RWPE1 (cell line): ENCODE measurements around the gene ADAMTS2.
"Not testable (repeated sequence)": the region's sequence is repeated elsewhere in the genome, so short reads cannot be mapped to it uniquely, and the experiment has no call there.

ENCODE experiments used
- CTCF ChIA-PET: fragments of 350-600 bp; sonication (Branson Sonifier 250); formaldehyde crosslinking; extraction: SDS; loops from one replicate; lab custom pipeline; 2021; lab: Yijun Ruan, JAX
- POLR2A ChIA-PET: fragments of 400-600 bp; formaldehyde crosslinking; extraction: SDS; loops from one replicate; lab custom pipeline; 2020; ENCODE audit warnings: antibody characterized with exemption; ENCODE audit not compliant: low non-redundant PET; lab: Yijun Ruan, JAX
- DNase-seq: peaks from one replicate; pipeline ENCODE4 v3.0.0; 2012; ENCODE audit warnings: low spot score
- H3K27ac ChIP-seq: fragments of 450-650 bp; 2 replicates; pipeline ENCODE4 v1.5.1; 2017
- CTCF ChIP-seq: fragments of 450-650 bp; conservative IDR thresholded peaks from 2 replicates; pipeline ENCODE4 v1.5.1; 2017; ENCODE audit warnings: low read depth, mild to moderate bottlenecking

Gene ADAMTS2

GRCh38 chr5:179284751-179285631 is 60.3 kb downstream of the ADAMTS2 start:
- DNase-seq: no peak

GRCh38 chr5:179283908-179284307 is 61.4 kb downstream of the ADAMTS2 start:
- DNase-seq, H3K27ac ChIP-seq, POLR2A ChIA-PET, CTCF ChIA-PET: not testable (repeated sequence)

More at GRCh38 chr5:179284751-179285631, 60.3 kb downstream of the ADAMTS2 start:
- ChIA-PET CTCF (no interaction called here), POLR2A (no interaction called here)
- no peak for TF ChIP-seq CTCF
- H3K27ac ChIP-seq: no peak overlapping the region

- TF ChIP-seq CTCF: no peak
- ChIA-PET POLR2A (no interaction called here), CTCF (no interaction called here)
- no peak overlapping the region for H3K27ac ChIP-seq
- no peak for DNase-seq
These were observed 63.6 kb downstream of the ADAMTS2 start for GRCh38 chr5:179281694-179282093.

DNA sequence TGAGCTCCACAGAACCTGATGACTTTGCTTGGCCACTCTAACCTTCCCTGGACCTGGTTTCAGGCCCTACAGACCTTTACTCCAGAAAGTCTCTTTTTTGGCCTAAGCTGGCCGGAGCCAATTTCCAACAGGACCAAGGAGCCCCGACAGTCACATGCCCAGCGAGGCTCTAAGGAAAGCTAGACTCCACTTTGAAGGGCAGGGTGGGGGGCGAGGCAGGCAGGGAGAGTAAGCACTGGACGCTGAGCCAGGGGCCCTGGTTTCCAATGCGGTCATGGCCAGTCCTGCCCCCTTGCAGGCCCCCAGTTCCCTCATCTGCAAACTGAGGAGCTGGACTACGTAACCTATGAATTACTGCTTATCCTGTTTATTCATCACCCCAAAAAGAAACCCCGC is 65.2 kb downstream of the ADAMTS2 start:
- DNase-seq: no peak
- H3K27ac ChIP-seq: no peak overlapping the region
- CTCF ChIA-PET: interaction anchor here (1.1 kb wide), 1 partner anchor 104 kb away, joined by 3 read pairs; no protein-coding TSS in a partner anchor
- no peak for TF ChIP-seq CTCF
- POLR2A ChIA-PET: no interaction called here

DNA sequence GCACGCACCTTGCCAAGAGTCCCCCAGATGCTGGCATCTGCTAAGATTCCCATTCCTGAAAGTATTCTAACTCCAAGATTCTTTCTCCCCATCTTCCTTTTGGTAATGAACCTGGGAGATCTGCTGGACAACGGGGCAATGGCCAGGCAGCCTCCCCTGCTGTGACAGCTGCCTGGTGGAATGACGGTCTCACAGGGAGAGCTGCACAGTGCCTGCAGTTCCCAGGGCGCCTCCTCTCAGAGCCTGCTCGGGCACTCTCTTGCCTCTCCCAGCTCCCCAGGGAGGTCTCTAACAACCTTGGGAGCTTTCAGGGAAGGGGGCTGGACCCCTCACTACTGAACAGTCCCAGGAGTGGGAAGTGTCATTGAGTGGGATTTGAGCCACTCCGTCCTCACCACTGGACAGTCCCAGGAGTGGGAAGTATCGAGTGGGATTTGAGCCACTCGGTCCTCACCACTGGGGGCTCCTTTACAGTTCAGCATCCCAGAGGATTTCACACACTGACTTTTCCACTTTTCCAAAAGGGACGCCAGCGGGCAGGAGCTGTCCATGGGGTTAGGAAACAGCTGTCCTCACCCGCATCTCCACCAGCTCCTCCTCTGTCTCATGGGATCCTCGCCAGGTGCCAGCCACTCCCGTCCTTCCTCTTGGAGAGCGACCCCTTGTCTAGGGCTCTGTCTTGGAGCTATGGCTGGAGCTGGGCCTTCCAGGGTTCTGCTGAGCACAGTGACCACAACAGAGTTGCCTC is 65.7 kb downstream of the ADAMTS2 start:
- TF ChIP-seq CTCF: no peak
- DNase-seq: no peak
- CTCF ChIA-PET: interaction anchor here (1.1 kb wide), 1 partner anchor 104 kb away, joined by 3 read pairs; no protein-coding TSS in a partner anchor
- no peak overlapping the region for H3K27ac ChIP-seq
- POLR2A ChIA-PET: no interaction called here

DNA sequence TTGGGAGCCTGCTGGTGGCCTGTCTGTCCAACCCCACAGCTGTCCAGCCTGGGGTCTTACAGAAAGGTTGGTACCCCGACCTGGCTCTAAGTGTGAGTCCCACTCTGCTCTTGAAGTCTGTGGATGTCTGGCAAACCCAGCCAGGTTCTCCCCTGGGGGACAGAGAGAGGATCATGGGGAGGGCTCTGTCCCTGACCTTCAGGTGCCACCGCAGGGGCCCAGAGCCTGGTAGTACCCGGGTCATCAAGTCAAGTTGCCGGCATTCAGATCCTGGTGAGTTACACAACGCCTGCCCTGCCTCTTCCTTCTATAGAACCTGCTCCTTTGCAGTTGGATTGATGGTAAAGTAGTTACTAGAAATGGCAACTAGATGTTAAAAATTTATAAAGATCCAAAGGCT is 66.7 kb downstream of the ADAMTS2 start:
- DNase-seq: no peak
- CTCF ChIA-PET: no interaction called here
- TF ChIP-seq CTCF: no peak
- POLR2A ChIA-PET: no interaction called here
- H3K27ac ChIP-seq: no peak overlapping the region
